HG03025 (cell line): ENCODE measurements around the gene HDAC4.

Experiments used
- ATAC-seq: cut with Tn5 transposase; IDR thresholded peaks from one replicate; pipeline ENCODE4 v1.9.1; 2021; ENCODE audit warnings: mild to moderate bottlenecking, moderate library complexity; ENCODE audit not compliant: unreplicated experiment, low FRiP score

The HDAC4 gene

DNA sequence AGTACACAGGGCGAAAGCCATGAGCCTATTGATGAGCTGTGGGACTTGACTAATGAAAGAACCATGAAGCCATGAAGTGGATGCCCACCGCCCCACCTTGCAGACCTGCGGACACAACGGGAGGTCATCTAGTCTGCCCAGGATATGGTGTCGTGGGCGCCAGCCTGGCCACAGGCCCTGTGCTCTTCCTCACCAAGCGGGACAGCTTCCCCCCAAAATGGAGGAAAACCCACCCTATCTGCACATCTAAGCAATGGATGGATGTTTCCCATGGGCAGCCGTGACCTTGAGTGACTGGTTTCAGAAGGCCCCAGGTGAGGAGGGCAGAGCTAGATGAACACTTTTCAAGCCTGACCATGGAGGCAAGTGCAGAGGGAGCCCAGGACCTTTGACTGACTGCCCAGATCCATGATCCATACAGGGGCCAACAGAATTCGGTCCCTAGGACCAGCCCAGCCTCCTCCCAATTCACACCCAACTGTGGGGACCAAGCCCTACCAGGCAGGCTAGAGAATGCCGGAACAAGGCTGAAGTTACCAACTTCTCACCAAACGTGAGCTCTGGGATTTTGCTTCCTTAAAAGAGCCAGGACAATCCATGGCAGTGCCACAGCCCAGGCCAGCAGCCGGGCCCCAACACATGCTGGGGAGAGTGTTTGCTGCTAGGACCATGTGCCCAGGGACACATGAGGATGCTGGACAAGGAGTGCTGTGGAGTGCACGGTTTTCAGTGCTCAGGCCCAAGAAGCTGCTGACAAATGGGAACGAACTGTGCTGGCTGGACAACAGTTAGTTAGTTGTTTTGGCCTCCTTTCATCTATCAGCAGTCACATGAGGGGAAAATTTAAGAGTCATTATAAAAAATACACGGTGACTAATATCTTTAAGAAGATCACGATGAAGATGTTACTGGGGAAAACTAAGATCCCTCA, 249.4 kb downstream of the HDAC4 start:
- ATAC-seq: no peak

GRCh38 chr2:239150125-239151011, 250.5 kb downstream of the HDAC4 start:
- no peak for ATAC-seq

DNA sequence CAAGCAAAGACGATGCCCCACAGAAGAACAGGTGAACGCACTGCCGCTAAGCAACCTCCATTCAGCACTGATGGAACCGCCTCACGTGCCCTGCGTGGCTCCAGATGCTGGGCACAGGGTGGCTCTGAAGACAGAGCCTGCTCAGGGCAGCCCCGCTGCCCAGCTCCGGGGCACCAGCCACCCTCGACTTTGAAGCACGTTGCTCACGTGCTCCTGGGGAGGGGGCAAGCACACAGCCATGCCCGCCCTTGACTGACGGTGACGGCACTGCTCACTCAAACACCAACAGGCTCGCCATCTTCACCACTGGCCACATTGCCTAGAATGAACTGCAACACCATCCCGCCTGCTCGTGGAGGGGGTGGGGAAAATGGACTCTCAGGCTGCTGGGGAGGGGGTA, 251.3 kb downstream of the HDAC4 start:
- ATAC-seq: no peak

GRCh38 chr2:239148495-239149200, 252.2 kb downstream of the HDAC4 start:
- no peak for ATAC-seq

DNA sequence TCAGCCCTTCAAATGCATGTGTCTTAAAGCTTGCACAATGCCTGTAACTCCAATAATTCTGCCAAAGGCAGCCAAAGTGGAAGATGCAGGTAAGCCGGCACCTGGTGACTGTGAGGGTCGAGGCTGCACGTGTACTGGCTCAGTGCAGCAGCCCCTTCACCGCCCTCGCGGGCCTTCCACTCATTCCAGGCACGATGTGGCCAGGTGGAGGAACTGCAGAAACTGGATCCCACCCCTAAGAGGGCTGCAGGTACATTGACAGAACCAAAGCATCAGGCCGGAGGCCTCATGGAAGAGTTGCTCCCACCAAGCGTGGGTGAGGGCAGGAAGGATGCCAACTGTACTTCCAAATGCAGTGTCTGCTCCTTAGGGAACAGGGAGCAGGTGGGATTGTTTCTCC, 253.4 kb downstream of the HDAC4 start:
- no peak for ATAC-seq

DNA sequence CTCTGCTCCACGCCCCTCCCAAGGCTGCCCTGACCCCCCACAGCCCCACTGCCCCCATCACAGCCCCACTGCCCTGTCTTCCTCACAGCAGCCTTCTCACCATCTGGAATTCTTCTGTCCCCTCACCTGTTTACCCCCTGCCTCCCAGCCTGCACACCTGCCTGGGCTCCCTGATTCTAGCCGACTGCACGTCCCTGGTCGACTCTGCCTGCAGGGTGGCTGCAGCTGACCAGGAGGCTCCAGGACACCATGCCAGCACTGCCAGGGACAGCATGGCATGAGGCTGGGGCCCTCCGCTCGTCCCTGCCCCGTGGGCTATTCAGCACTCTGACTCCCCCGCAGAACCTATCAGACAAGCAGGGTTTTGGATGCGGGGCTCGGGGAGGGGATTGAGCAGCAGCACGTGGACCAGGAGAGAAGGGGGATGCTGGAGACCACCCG, 254.1 kb downstream of the HDAC4 start:
- ATAC-seq: no peak

DNA sequence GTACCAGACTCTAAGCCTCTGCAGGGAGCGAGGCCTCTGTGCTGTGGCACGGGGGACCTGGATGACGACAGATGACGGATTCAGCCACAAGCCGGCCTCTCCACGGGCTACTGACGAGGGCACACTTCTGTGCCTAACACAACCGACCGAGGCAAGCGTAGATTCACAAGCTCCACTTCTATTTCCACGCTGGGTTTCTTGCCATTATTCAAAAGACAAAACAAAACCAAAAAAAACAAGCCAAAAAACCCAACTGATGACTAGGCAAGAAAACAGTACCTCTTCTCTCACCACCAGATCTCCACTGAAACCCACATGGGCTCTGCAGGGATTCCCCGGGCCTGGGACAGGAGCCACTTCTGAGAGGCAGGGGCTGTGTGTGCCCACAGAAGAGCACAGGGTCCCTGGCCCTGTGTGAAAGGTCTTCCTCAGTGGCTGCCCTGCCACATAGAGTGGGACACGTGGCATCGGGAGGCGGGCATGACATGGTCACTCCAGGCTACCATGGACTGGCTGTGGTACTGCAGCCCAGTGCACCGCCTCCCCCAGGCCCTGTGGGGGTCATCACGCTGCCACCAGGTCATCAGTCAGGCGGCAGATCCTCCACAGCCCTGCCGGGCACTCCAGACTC, 254.7 kb downstream of the HDAC4 start:
- no peak for ATAC-seq

DNA sequence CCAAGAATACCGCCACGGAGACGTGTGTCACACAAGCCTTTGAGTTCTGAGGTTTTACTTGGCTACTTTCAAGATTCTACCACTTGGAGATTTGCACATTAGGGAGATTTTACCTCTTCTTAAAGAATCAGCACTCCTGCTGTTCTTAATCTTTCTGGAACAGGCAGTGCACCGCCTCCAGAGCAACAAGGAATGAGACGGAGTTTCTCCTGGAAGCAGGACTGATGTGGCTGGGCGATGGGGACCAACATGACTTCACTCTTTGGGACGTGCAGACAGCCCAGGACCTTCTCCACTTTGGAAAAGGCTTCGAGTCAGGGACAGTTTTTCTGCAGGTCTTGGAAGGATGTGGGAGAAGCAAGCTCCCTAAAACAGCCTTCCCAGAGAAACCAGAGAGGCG, 255.2 kb downstream of the HDAC4 start:
- ATAC-seq: no peak

DNA sequence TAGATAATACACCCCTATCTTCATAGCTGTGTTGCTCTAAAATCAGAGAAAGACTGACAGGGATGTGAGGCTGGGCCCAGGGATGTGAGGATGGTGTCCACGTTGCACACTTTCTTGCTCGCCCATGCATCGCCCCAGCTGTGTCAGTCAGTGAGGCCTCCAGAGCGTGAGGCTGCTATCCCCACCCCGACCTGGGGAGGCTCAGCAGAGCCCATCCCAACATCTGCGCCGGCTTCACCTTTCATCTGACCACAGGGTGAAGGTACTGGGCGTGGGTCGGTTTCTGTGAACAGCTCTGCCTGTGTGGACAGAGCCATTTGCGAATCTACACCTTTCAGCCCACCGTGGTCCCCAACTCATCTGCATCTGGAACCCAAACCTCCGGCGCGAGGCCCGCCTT, 255.7 kb downstream of the HDAC4 start:
- no peak for ATAC-seq

GRCh38 chr2:239144713-239144999, 256.2 kb downstream of the HDAC4 start:
- ATAC-seq: no peak

DNA sequence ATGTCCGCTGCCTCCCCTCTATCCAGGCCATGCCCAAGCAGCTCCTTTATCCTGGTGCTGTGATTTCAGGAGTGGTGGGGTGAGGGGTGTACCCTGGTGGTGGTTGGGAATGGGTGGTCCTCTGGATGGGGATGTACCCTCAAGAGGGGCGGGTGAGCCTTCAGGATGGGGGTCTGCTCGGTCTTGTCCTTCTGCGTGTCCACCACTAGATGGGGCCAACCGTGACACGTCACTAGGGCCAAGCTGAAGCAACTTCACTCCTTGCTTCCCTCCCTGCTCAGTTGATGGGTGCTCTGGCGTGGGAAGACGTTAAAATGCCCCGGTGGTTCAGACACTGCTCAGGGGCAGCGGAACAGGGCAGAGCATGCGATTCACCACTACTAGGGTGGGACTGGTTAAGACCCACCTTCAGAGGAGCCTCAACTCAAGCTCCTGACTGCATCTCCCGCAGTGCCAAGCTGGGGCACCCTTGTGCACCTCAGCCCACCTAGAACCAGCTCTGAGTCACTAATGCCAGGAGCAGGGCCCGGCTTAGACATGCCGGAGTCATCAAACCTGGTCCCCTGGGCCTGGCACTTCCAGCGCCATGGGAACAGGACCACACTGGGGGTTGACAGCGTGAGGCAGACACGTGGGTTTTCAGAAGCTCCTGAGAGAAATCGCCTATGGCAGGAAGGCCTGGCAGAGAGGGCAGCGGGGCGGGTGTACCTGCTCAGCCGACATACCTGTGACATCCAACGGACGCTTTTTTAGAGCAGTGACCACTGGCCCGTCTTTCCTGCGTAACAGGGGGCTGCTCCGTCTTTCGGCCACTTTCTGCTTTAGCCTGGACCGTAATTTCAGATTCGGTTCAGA, 256.7 kb downstream of the HDAC4 start:
- ATAC-seq: no peak

- no peak for ATAC-seq
Measured at GRCh38 chr2:239142806-239143205, 258.0 kb downstream of the HDAC4 start.

GRCh38 chr2:239142296-239142695, 258.5 kb downstream of the HDAC4 start:
- ATAC-seq: no peak

GRCh38 chr2:239141021-239141760, 259.6 kb downstream of the HDAC4 start:
- no peak for ATAC-seq

DNA sequence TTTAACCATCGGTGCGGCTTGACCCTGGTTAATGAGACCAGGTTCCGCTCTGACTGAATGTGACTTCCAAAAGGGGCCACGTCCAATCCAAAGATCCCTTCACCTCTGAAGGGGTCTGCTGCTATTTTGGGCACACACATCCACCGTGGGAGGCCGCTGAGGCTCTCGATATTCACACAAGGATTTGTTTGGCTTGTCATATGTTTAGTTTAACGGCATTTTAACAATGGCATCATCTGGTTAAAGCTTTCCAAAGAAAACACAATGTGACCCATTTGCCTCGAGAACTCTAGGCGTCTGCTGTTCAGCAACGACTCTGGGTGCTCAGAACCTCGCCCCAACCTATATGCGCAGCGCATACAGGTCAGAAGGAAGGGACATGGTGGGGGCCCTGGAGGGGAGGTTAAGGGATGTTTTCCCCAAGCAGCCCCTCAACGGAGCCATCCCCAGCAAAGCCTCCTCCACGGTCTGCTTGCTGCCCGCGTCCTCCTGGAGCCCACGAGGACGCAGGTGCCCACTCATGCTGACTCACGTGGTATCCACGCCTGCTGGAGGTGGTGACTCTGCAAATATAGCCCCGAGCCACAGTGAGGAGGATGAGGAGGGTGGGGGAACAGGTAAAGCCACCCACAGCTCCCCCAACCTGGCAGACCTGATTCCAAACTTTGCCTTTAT, 260.3 kb downstream of the HDAC4 start:
- ATAC-seq: no peak

- ATAC-seq: no peak
Measured at GRCh38 chr2:239139566-239139965, 261.3 kb downstream of the HDAC4 start.

GRCh38 chr2:239139101-239139500, 261.7 kb downstream of the HDAC4 start:
- no peak for ATAC-seq

DNA sequence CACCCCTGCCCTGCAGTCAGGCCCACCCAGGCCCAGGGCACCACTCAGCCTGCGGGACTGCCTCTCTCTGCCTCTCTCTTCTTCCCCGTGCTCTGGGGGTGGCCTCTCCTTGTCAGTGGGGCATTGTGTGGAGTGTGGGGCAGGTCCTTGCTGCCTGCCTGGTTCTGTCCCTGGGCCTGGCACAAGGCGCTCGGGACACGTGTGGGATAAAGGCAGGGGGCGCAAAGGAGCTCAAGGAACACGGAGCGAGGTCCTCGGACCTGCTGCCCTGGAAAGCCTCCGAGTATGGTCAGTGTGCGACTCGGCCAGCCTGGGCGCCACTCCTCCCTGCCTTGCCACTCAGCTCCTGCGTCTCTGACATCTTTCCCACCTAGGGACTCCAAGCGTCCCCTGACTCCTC, 262.2 kb downstream of the HDAC4 start:
- ATAC-seq: no peak
